HG03575 (cell line): ENCODE data around the gene ZNF574.

Source experiments
- ATAC-seq: cut with Tn5 transposase; IDR thresholded peaks from one replicate; pipeline ENCODE4 v1.9.1; 2021; ENCODE audit not compliant: unreplicated experiment, insufficient number of reproducible peaks, low FRiP score; ENCODE audit errors: extremely low read depth

The ZNF574 gene

GRCh38 chr19:42116308-42117075 lies 40.5 kb downstream of the ZNF574 start:
- ATAC-seq, result no peak

- ATAC-seq, result no peak
Observed at GRCh38 chr19:42117076-42117475, 41.1 kb downstream of the ZNF574 start.

GRCh38 chr19:42120276-42120980 lies 44.5 kb downstream of the ZNF574 start:
- no peak for ATAC-seq

GRCh38 chr19:42121036-42121621 lies 45.2 kb downstream of the ZNF574 start:
- no peak for ATAC-seq

- ATAC-seq, result no peak
Observed at GRCh38 chr19:42121656-42122069, 45.7 kb downstream of the ZNF574 start.

- ATAC-seq, result no peak
Observed at GRCh38 chr19:42122691-42123607, 47.0 kb downstream of the ZNF574 start.

GRCh38 chr19:42123765-42124164 lies 47.8 kb downstream of the ZNF574 start:
- ATAC-seq, result no peak

- ATAC-seq, result no peak
Observed at GRCh38 chr19:42124386-42124901, 48.5 kb downstream of the ZNF574 start.

GRCh38 chr19:42125536-42125935 lies 49.6 kb downstream of the ZNF574 start:
- ATAC-seq, result no peak

GRCh38 chr19:42126574-42126973 lies 50.6 kb downstream of the ZNF574 start:
- ATAC-seq, result no peak

- ATAC-seq, result no peak
Observed at GRCh38 chr19:42129399-42130253, 53.7 kb downstream of the ZNF574 start.

- ATAC-seq, result no peak
Observed at GRCh38 chr19:42130254-42130573, 54.2 kb downstream of the ZNF574 start.
